Measurements from ENCODE around the gene RIPPLY3. TPM values are rescaled to one million over a fixed set of nuclear protein-coding genes. Genes with fewer than 3 reads are reported as not detected.
A peak's percentile ranks its signal among the peaks of the same experiment; 100 is the strongest.

RIPPLY3 gene
- total and polyA plus RNA-seq, 4 donors: 0.39 to 0.68 (median 0.44) TPM; not detected in 1

DNA sequence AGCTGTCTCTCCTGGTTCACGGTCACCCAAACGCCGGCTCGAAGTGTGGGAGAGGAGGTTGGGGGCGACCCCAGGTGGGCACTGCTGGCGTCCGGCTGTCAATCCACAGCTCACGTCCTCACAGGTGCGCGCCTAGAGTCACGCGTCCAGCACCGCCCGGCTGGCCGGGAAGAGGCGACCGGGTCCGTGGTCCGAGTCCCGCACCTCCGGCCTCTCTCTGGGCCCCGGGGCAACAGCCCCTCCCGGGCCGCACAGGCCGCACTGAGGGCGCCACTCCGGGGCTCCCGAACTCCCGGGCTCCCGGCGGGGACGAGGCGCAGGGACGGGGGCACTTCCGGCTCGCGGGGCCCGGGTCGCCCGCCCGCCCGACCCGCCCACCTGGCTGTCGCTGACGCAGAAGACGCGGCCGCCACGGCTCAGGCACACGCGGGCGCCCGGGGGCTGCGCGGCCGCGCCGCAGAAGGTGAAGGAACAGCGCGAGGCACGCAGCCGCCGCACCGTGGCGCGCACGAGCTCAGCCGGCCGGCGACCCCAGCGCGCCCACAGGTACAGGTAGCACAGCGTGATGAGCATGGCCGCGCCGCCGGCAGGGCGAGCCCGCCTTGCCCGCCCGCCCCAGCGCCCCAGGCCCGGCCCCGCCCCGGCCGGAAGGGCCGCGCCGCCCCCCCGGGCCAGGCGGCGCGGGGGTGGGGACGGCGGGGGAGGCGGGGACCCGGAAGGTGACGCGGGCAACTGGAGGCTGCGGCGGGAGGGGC lies 40.3 kb upstream of the RIPPLY3 start, which contains the start of gene HLCS:
Gene HLCS (minus strand): TSS at position 604 of the 755 bp plus-strand sequence. CDS start 31 bp downstream, at position 573.
- peak within 1 kb of the TSS; percentile 48 for H3K4me3 ChIP-seq (ENCODE audit: low read depth, low read length)
- peaks cover 8% of the 10 kb centered on the region for H3K36me3 ChIP-seq (ENCODE audit: control insufficient read depth, insufficient read depth, low read length)
- under 1% methylated on average over 97 of the region's 101 CpGs for WGBS (ENCODE audit: insufficient coverage)
- peaks cover 12% of the 10 kb centered on the region for H3K4me1 ChIP-seq (ENCODE audit: control insufficient read depth, insufficient read depth, low read length)
- peak in 2 of 6 donors; percentile 76 to 86 for DNase-seq (ENCODE audit: low read depth in 4 of 6, low spot score in 6 of 6)
- H3K27me3 ChIP-seq (ENCODE audit: control insufficient read depth, insufficient read depth, low read length): no peaks in the 10 kb centered on the region
- peak within 1 kb of the TSS; percentile 57 for H3K27ac ChIP-seq (ENCODE audit: low read depth, low read length)
- H3K9me3 ChIP-seq (ENCODE audit: control insufficient read depth, insufficient read depth, low read length): no peaks in the 10 kb centered on the region

DNA sequence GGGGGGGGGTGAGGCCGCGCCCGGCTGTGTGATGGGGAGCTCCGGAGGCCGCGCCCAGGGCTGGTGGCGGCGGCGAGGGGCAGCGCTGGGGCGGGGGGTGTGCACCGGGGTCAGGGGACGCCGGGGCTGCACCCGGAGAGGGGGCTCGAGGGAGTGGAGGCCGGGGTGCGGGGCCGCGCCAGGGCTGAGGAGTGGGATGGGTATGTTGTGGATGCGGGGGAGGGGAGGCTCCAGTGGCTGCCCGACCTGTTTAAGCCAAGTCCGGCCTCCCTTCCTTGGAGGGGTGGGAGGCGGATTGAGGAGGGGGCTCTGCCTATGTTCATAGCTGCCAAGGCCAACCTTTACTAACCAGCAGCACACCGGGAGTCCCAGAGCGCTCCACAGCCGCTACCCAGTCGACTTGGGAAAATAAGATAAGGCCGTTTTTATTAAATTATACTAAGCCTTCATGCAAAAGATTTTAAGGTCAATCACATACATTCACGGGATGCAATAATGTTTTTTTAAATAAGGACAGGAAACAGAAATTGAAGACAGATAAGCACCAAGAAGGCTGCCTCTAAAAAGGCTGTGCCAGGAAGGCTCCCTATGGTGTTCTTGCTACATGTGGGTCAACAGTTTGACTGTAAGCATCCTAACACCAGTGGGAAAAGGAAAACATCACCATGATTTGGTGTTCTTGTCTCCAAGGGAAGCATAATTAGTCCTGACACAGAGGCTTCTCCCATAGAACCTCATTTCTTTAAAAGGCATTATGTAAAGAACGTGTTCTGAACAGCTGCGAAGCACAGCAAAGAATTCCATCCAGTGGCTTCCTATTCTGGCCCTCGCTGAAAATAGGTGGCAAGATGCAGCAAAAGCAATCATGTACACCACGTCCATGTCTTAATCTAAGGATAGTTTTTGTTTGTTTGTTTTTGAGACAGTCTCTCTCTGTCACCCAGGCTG lies 39.4 kb upstream of the RIPPLY3 start:
- Histone ChIP-seq H3K4me1 (ENCODE audit: control insufficient read depth, insufficient read depth, low read length) (peaks cover 12% of the 10 kb centered on the region), H3K4me3 (ENCODE audit: low read depth, low read length) (peak overlapping the region; percentile 48), H3K27me3 (ENCODE audit: control insufficient read depth, insufficient read depth, low read length) (no peaks in the 10 kb centered on the region), H3K36me3 (ENCODE audit: control insufficient read depth, insufficient read depth, low read length) (peaks cover 8% of the 10 kb centered on the region), H3K9me3 (ENCODE audit: control insufficient read depth, insufficient read depth, low read length) (no peaks in the 10 kb centered on the region), H3K27ac (ENCODE audit: low read depth, low read length) (peak overlapping the region; percentile 57)
- 10% methylated on average over 23 of the region's 34 CpGs for WGBS (ENCODE audit: insufficient coverage)
- DNase-seq (ENCODE audit: low read depth in 4 of 6, low spot score in 6 of 6): peak in 2 of 6 donors; percentile 58 to 66

DNA sequence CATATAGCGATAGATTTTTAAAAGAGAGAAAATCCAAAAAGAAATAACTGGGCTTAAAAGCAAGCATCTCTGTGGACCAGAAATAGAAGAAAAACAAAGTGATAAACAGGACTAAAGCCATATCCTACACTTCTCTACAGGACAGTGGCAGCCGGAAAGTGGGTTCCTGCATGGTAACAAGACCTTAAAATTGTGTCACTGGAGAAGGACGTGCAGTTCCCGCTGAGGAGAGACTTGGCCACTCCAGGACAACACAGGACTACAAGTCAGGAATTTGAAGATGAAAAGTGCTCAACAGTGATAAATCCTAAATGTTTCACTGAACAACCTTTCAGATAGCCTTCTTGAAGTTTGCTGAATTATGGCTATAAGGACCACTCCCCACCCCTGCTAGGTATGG lies 38.1 kb upstream of the RIPPLY3 start:
- DNase-seq (ENCODE audit: low read depth in 4 of 6, low spot score in 6 of 6): no peak
- H3K4me3 ChIP-seq (ENCODE audit: low read depth, low read length): no peak overlapping the region
- H3K27me3 ChIP-seq (ENCODE audit: control insufficient read depth, insufficient read depth, low read length): no peaks in the 10 kb centered on the region
- no peak overlapping the region for H3K27ac ChIP-seq (ENCODE audit: low read depth, low read length)
- no peaks in the 10 kb centered on the region for H3K9me3 ChIP-seq (ENCODE audit: control insufficient read depth, insufficient read depth, low read length)
- peaks cover 9% of the 10 kb centered on the region for H3K4me1 ChIP-seq (ENCODE audit: control insufficient read depth, insufficient read depth, low read length)
- H3K36me3 ChIP-seq (ENCODE audit: control insufficient read depth, insufficient read depth, low read length): peaks cover 5% of the 10 kb centered on the region
- WGBS (ENCODE audit: insufficient coverage): 100% methylated on average over 1 of the region's 4 CpGs

DNA sequence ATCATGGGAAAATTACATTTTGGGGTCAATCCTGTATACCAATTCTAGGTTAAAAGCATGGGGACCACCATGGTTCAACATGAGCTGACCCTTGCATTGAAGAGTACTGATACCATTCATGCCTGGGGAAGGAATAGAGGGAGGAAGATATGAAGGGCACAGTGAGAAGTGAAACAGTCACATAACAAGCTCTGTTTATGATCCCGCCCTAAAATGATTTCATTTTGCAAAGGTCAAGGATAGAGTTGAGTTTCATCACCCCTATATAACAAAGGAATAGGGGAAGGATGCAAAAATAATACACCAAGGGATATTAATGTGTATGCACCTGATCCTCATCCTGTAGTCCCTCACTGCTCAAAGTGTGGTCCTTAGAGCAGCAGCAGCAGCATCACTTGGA lies 37.5 kb upstream of the RIPPLY3 start:
- no peak overlapping the region for H3K27ac ChIP-seq (ENCODE audit: low read depth, low read length)
- no peak for DNase-seq (ENCODE audit: low read depth in 4 of 6, low spot score in 6 of 6)
- peaks cover 9% of the 10 kb centered on the region for H3K4me1 ChIP-seq (ENCODE audit: control insufficient read depth, insufficient read depth, low read length)
- peaks cover 5% of the 10 kb centered on the region for H3K36me3 ChIP-seq (ENCODE audit: control insufficient read depth, insufficient read depth, low read length)
- no peaks in the 10 kb centered on the region for H3K27me3 ChIP-seq (ENCODE audit: control insufficient read depth, insufficient read depth, low read length)
- H3K9me3 ChIP-seq (ENCODE audit: control insufficient read depth, insufficient read depth, low read length): no peaks in the 10 kb centered on the region
- no peak overlapping the region for H3K4me3 ChIP-seq (ENCODE audit: low read depth, low read length)
- no CpG with 5 or more reads among the region's 1 CpG for WGBS (ENCODE audit: insufficient coverage)

DNA sequence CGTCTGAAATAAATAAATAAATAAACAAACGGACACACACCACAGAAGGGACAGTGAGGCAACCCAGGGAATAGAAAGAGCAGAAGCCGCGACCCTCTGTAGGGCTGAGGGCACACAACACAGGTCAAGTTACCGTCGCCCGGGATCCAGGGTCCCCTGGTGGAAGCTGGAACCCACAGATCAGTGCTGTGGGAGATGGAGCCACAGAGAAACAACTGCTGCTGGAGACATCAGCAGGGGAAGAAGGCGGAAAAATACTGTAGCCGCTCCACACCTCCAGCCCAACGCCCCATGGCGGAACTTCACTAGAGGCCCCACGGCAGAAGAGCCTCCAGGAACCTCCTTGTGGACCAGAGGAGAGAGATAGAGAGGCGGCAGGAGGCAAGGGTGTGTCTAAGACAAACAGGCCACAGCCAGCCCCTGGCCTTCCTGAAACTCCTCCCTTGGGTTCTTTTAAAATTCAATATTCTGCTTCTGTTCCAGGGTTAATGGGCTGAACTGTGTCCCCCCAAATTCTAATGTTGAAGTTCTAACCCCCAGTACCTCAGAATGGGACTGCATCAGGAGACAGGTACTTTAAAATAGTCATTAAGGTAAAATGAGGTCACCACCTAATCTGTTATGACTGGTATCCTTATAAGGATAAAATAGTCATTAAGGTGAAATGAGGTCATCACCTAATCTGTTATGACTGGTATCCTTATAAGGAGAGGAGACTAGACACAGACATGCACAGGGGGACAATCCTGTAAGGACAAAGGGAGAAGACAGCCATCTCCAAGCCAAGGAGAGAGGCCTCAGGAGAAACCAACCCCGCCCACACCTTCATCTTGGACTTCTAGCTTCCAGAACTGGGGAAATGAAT lies 32.3 kb upstream of the RIPPLY3 start:
- Histone ChIP-seq H3K4me3 (ENCODE audit: low read depth, low read length) (no peak overlapping the region), H3K27ac (ENCODE audit: low read depth, low read length) (no peak overlapping the region), H3K27me3 (ENCODE audit: control insufficient read depth, insufficient read depth, low read length) (no peaks in the 10 kb centered on the region), H3K4me1 (ENCODE audit: control insufficient read depth, insufficient read depth, low read length) (no peaks in the 10 kb centered on the region), H3K9me3 (ENCODE audit: control insufficient read depth, insufficient read depth, low read length) (no peaks in the 10 kb centered on the region), H3K36me3 (ENCODE audit: control insufficient read depth, insufficient read depth, low read length) (peaks cover 5% of the 10 kb centered on the region)
- DNase-seq (ENCODE audit: low read depth in 4 of 6, low spot score in 6 of 6): no peak
- 95% methylated on average over 8 of the region's 14 CpGs for WGBS (ENCODE audit: insufficient coverage)

DNA sequence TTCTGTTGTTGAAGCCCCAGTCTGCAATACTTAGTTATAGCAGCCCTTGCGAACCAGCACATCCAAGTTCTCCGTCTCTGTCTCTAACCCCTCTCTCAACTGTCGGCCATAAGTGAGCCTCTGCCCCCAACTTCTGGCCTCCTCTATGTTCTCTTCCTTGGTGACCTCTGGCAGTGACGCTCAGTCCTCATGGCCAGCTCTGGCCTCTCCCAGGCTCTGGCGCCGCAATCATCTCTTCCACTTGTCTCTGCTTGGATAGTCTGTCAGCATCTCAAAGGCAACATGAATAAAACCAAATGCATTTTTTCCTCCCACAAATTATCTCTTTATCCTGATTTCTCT lies 31.7 kb upstream of the RIPPLY3 start:
- H3K9me3 ChIP-seq (ENCODE audit: control insufficient read depth, insufficient read depth, low read length): no peaks in the 10 kb centered on the region
- H3K36me3 ChIP-seq (ENCODE audit: control insufficient read depth, insufficient read depth, low read length): peaks cover 3% of the 10 kb centered on the region
- no peaks in the 10 kb centered on the region for H3K27me3 ChIP-seq (ENCODE audit: control insufficient read depth, insufficient read depth, low read length)
- no peak overlapping the region for H3K4me3 ChIP-seq (ENCODE audit: low read depth, low read length)
- 95% methylated on average over 6 of the region's 6 CpGs for WGBS (ENCODE audit: insufficient coverage)
- H3K27ac ChIP-seq (ENCODE audit: low read depth, low read length): no peak overlapping the region
- no peaks in the 10 kb centered on the region for H3K4me1 ChIP-seq (ENCODE audit: control insufficient read depth, insufficient read depth, low read length)
- DNase-seq (ENCODE audit: low read depth in 4 of 6, low spot score in 6 of 6): no peak

DNA sequence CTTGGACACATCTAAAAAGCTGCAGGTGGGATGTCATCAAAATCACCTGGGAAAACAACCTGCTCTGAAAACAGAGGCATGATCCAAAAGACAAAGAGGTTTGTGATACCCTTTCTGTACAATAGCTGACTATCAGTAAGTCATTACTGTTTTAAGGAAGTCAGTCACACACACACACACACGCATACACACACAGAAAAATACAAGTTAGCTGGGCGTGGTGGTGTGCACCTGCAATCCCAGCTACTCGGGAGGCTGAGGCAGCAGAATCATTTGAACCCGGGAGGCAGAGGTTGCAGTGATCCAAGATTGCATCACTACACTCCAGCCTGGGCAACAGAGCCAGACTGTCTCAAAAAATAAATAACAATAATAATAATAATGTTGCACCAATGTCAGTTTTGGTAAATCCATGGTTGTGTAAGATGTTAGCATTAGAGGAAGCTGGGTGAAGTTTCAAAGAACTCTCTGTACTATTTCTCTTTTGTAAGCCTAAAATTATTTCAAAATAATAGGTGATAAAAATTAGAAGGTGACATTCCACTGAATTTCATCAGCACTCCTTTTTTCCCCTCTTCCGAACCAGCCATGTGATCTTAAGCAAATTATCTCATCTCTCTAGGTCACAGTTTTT lies 30.2 kb upstream of the RIPPLY3 start:
- Histone ChIP-seq H3K4me3 (ENCODE audit: low read depth, low read length) (no peak overlapping the region), H3K27ac (ENCODE audit: low read depth, low read length) (no peak overlapping the region), H3K36me3 (ENCODE audit: control insufficient read depth, insufficient read depth, low read length) (no peaks in the 10 kb centered on the region), H3K9me3 (ENCODE audit: control insufficient read depth, insufficient read depth, low read length) (no peaks in the 10 kb centered on the region), H3K4me1 (ENCODE audit: control insufficient read depth, insufficient read depth, low read length) (peaks cover 12% of the 10 kb centered on the region), H3K27me3 (ENCODE audit: control insufficient read depth, insufficient read depth, low read length) (peaks cover 2% of the 10 kb centered on the region)
- DNase-seq (ENCODE audit: low read depth in 4 of 6, low spot score in 6 of 6): no peak
- 100% methylated on average over 2 of the region's 5 CpGs for WGBS (ENCODE audit: insufficient coverage)

DNA sequence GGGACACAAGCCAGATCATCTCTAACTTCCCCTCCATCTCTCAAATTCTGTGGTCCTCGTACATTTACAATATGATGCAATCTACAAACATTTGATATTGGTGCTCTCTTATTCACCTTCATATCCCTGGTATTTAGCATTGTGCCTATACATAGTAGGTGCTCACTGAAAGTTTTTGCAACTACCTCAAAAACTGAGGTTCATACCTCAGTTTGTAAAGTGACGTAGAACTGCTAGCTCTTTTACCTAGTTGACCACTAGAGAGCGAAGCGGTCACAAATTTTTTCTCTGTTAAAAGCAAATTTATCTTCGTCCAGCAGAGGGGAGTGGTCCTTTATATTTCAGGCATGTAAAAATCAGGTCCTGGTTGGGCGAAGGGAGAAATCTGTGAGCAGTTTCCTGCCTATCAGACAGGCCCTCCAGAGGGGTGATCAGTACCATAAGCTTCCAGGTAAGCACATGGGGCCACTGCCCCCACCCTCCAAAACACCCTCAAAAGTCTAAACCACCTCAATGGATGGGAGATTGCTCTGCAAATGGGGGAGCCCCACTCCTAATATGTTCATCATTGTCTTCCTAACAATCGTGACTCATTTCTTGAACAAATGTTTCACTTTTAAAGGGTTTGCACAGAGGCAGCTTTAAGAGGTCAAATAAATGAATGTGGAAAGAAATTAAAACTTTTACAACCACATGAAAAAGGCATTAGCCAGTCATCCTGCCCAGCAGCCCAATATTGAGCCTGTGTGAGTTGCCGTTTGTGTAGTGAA lies 29.4 kb upstream of the RIPPLY3 start:
- Histone ChIP-seq H3K4me1 (ENCODE audit: control insufficient read depth, insufficient read depth, low read length) (peaks cover 12% of the 10 kb centered on the region), H3K27me3 (ENCODE audit: control insufficient read depth, insufficient read depth, low read length) (peaks cover 2% of the 10 kb centered on the region), H3K27ac (ENCODE audit: low read depth, low read length) (no peak overlapping the region), H3K36me3 (ENCODE audit: control insufficient read depth, insufficient read depth, low read length) (no peaks in the 10 kb centered on the region), H3K4me3 (ENCODE audit: low read depth, low read length) (no peak overlapping the region), H3K9me3 (ENCODE audit: control insufficient read depth, insufficient read depth, low read length) (no peaks in the 10 kb centered on the region)
- peak in 3 of 6 donors; percentile 54 to 90 (median 83) for DNase-seq (ENCODE audit: low read depth in 4 of 6, low spot score in 6 of 6)
- 20% methylated on average over 1 of the region's 8 CpGs for WGBS (ENCODE audit: insufficient coverage)

All from spinal cord (tissue), 10 donors.